Endothelial cell of umbilical vein (primary cell): ENCODE data around the gene MAEA. TPM values are rescaled to one million over a fixed set of nuclear protein-coding genes. Genes with fewer than 3 reads are reported as not detected.

ENCODE experiments used
- BruUV-seq: library from RNA; stranded (reverse); fragments of 400-500 nt; replicated peaks from 2 replicates; lab custom pipeline; 2021; lab: Mats Ljungman, UMichigan
- CTCF ChIA-PET: fragments of 300-600, 350-600 bp; sonication (Branson Sonifier 250); formaldehyde crosslinking; loops from one replicate; lab custom pipeline; 2021; ENCODE audit warnings: antibody characterized with exemption, inconsistent platforms; lab: Charles Lee
- POLR2A ChIA-PET: fragments of 300-600, 350-600 bp; sonication (Branson Sonifier 250); formaldehyde crosslinking; loops from one replicate; lab custom pipeline; 2021; ENCODE audit warnings: antibody characterized with exemption, inconsistent platforms; lab: Charles Lee
- DNase-seq: peaks from one replicate; pipeline ENCODE4 v3.0.0-alpha.2; 2011; ENCODE audit warnings: low read depth, low spot score
- FAIRE-seq: peaks from 2 replicates; lab custom pipeline; 2011; peaks lifted over from hg19 to GRCh38; lab: Jason Lieb, UNC
- H2AFZ ChIP-seq: 2 replicates; pipeline ENCODE4 v1.6.0; 2012; ENCODE audit warnings: low read depth, low read length, control low read depth, inconsistent platforms
- H3K27ac ChIP-seq: 2 replicates; pipeline ENCODE4 v1.5.1; 2011; ENCODE audit warnings: low read depth, mild to moderate bottlenecking, control low read depth, low read length, moderate library complexity; ENCODE audit not compliant: insufficient read depth
- H3K27me3 ChIP-seq, 2 experiments: 2 replicates each; pipeline versions ENCODE4 v1.6.0 to v1.6.1; 2011; ENCODE audit warnings: low read length in 2 of 2, mixed read lengths in 1 of 2; ENCODE audit not compliant: control insufficient read depth in 2 of 2, insufficient read depth in 2 of 2
- H3K36me3 ChIP-seq, 2 experiments: 2 replicates in 1 of 2; 3 replicates in 1 of 2; pipeline ENCODE4 v1.5.1; 2011; ENCODE audit warnings: low read length in 2 of 2, mild to moderate bottlenecking in 1 of 2, moderate library complexity in 1 of 2; ENCODE audit not compliant: control insufficient read depth in 2 of 2, insufficient read depth in 2 of 2; ENCODE audit errors: extremely low read depth in 1 of 2
- H3K4me1 ChIP-seq: 3 replicates; pipeline ENCODE4 v1.5.1; 2011; ENCODE audit warnings: mild to moderate bottlenecking, low read length; ENCODE audit not compliant: control insufficient read depth, insufficient read depth; ENCODE audit errors: extremely low read depth
- H3K4me2 ChIP-seq: 2 replicates; pipeline ENCODE4 v1.6.1; 2011; ENCODE audit warnings: low read length, control low read depth, mixed read lengths; ENCODE audit not compliant: insufficient read depth
- H3K4me3 ChIP-seq, 3 experiments: fragments of 200-600 bp in 1 of 3; sonication (generic), shearing (Covaris generic) in 1 of 3; replicated peaks in 1 of 3; 2 replicates each; pipeline ENCODE4 v1.5.1; 2011 to 2016; ENCODE audit warnings: control low read depth in 3 of 3, low read length in 3 of 3, mild to moderate bottlenecking in 2 of 3, inconsistent platforms in 1 of 3, low read depth in 1 of 3, moderate library complexity in 1 of 3; ENCODE audit not compliant: insufficient read depth in 1 of 3
- H3K79me2 ChIP-seq: 2 replicates; pipeline ENCODE4 v1.6.0; 2012; ENCODE audit warnings: low read length, inconsistent platforms; ENCODE audit not compliant: control insufficient read depth, insufficient read depth
- H3K9ac ChIP-seq: replicated peaks from 2 replicates; pipeline ENCODE3; 2011; ENCODE audit warnings: low read length, control low read depth; ENCODE audit not compliant: insufficient read depth; ENCODE audit errors: extremely low read depth
- H3K9me1 ChIP-seq: replicated peaks from 3 replicates; pipeline ENCODE4 v1.6.0; 2011; ENCODE audit warnings: mild to moderate bottlenecking, low read length; ENCODE audit not compliant: control insufficient read depth, insufficient read depth; ENCODE audit errors: extremely low read depth
- H3K9me3 ChIP-seq: replicated peaks from 2 replicates; pipeline ENCODE4 v1.5.1; 2012; ENCODE audit warnings: low read length, inconsistent platforms; ENCODE audit not compliant: control insufficient read depth, insufficient read depth
- H4K20me1 ChIP-seq: replicated peaks from 2 replicates; pipeline ENCODE3; 2011; ENCODE audit warnings: mild to moderate bottlenecking, low read length; ENCODE audit not compliant: control insufficient read depth, insufficient read depth; ENCODE audit errors: extremely low read depth
- EZH2 ChIP-seq: IDR thresholded peaks from 2 replicates; pipeline ENCODE4 v1.6.1; 2012; ENCODE audit warnings: borderline replicate concordance, low read depth, mild to moderate bottlenecking, moderate library complexity, low read length, inconsistent platforms; ENCODE audit not compliant: severe bottlenecking
- FOS ChIP-seq: IDR thresholded peaks from 2 replicates; pipeline ENCODE4 v1.6.1; 2011; ENCODE audit warnings: mild to moderate bottlenecking, low read length, moderate library complexity, borderline replicate concordance; ENCODE audit not compliant: insufficient read depth
- GATA2 ChIP-seq: IDR thresholded peaks from 2 replicates; pipeline ENCODE4 v1.7.0; 2011; ENCODE audit warnings: low read depth, mild to moderate bottlenecking, moderate library complexity, mixed read lengths, low read length; ENCODE audit not compliant: insufficient read length, insufficient read depth
- JUN ChIP-seq: IDR thresholded peaks from 2 replicates; pipeline ENCODE4 v1.6.1; 2011; ENCODE audit warnings: borderline replicate concordance, low read depth; ENCODE audit not compliant: insufficient read length, insufficient read depth
- MYC ChIP-seq: IDR thresholded peaks from one replicate; pipeline ENCODE4 v1.6.1; 2011; ENCODE audit warnings: mild to moderate bottlenecking, low read depth, low read length
- POLR2A ChIP-seq: IDR thresholded peaks from 2 replicates; pipeline ENCODE4 v1.6.1; 2012; ENCODE audit warnings: low read depth, mild to moderate bottlenecking, control low read depth, low read length
- POLR2AphosphoS5 ChIP-seq: IDR thresholded peaks from 2 replicates; pipeline ENCODE4 v1.6.1; 2012; ENCODE audit warnings: low read depth, mild to moderate bottlenecking, control low read depth, low read length, moderate library complexity; ENCODE audit not compliant: insufficient read depth
- dilution Hi-C: fragments of 300-500 bp; cut with MboI; formaldehyde crosslinking; loops from one replicate; pipeline ENCODE4 v1.15.0; 2019; ENCODE audit warnings: low sequenced_read_pairs; ENCODE audit not compliant: extremely low pct_ligation_motif_present
- intact Hi-C: fragments of 100-400 bp; cut with micrococcal nuclease; formaldehyde crosslinking; loops from one replicate; pipeline ENCODE4 v1.10.0; 2022
- polyA plus RNA-seq, 4 experiments: library from polyadenylated mRNA; depleted of rRNA in 3 of 4; stranded (reverse) in 3 of 4; unstranded in 1 of 4; fragments of >200 nt; gene quantifications; 2 replicates each; pipeline versions ENCODE4 v1.2.1 to v1.2.3, GENCODE V29; 2011 to 2012; ENCODE audit warnings: missing spikeins in 1 of 4
- total RNA-seq: library from RNA; stranded (reverse); gene quantifications from 2 replicates; pipeline ENCODE4 v1.2.3, GENCODE V29; 2021
- TF ChIP-seq, protein P1 (sequence below), 2 donors: IDR thresholded peaks; 1 replicate in 1 of 2; 2 replicates in 1 of 2; pipeline ENCODE4 v1.5.1; 2011; ENCODE audit warnings: low read length in 2 of 2, mild to moderate bottlenecking in 2 of 2, moderate library complexity in 2 of 2, control low read depth in 1 of 2, inconsistent platforms in 1 of 2, low read depth in 1 of 2; ENCODE audit not compliant: insufficient read depth in 1 of 2; ENCODE audit errors: extremely low read depth in 1 of 2
- TF ChIP-seq, protein P2 (sequence below): IDR thresholded peaks from 2 replicates; pipeline ENCODE4 v1.6.1; 2011; ENCODE audit not compliant: insufficient read depth, insufficient read length

MAEA gene
- total and polyA plus RNA-seq, 2 donors (not counting 3 experiments of a cell fraction or from before 2014, with no cell fraction given) = 66.0 to 108 TPM

DNA sequence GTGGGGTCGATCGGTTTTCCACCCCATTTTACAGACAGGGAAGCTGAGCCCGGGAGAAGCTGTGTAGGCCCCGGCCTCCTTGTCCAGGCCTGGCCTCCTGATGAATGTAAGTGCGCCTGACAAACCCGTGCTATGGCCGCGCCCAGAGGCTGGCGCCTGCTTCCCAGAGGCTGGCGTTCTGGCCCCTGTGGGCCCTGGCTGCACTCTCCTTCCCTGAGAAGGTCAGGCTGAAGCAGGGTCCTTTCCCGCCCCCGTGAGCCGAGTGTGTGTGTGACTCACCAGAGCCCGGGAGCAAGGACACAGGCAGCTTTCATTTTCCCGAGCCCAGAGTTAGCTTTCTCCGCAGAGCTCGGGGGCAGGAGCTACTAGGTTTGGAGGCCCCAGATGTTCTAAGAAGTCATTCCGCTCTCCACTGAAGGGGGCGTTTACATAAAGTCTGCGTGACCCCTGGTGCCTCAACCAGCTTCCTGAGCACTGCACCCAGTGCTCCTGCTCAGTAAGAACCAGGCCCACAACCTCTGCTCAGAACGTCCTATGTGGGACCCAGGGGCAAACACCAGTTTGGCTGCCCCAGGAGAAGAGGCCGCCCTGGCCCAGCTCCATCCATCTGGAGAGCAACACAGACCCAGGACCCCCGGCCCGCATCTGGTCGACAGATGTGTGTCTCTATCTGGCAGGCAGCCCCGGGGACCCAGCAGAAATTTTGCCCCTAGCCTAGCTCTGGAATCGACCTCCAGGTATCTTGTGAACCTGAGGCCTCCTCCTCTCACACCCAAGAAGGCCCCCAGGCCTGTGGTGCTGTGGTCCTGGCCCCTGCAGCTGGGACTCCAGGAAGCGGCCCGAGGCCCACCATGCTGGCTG is 71.0 kb downstream of the MAEA start:
- H3K79me2 ChIP-seq = no peaks in the 10 kb centered on the region
- TF ChIP-seq, protein P1, sequence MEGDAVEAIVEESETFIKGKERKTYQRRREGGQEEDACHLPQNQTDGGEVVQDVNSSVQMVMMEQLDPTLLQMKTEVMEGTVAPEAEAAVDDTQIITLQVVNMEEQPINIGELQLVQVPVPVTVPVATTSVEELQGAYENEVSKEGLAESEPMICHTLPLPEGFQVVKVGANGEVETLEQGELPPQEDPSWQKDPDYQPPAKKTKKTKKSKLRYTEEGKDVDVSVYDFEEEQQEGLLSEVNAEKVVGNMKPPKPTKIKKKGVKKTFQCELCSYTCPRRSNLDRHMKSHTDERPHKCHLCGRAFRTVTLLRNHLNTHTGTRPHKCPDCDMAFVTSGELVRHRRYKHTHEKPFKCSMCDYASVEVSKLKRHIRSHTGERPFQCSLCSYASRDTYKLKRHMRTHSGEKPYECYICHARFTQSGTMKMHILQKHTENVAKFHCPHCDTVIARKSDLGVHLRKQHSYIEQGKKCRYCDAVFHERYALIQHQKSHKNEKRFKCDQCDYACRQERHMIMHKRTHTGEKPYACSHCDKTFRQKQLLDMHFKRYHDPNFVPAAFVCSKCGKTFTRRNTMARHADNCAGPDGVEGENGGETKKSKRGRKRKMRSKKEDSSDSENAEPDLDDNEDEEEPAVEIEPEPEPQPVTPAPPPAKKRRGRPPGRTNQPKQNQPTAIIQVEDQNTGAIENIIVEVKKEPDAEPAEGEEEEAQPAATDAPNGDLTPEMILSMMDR (IDR thresholded peaks at IDR 0.05; ENCODE audit: extremely low read depth in 1 of 2, insufficient read depth in 1 of 2, low read depth in 1 of 2, low read length in 2 of 2) = no peak
- TF ChIP-seq JUN = no peak
- TF ChIP-seq FOS = no peak
- no peak for TF ChIP-seq MYC
- TF ChIP-seq GATA2 = no peak
- TF ChIP-seq EZH2 = no peak
- TF ChIP-seq, protein P2, sequence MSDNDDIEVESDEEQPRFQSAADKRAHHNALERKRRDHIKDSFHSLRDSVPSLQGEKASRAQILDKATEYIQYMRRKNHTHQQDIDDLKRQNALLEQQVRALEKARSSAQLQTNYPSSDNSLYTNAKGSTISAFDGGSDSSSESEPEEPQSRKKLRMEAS = no peak
- TF ChIP-seq POLR2A = no peak
- TF ChIP-seq POLR2AphosphoS5 = no peak
- H3K36me3 ChIP-seq = no peaks in the 10 kb centered on the region
- no peaks in the 10 kb centered on the region for H3K9me1 ChIP-seq
- DNase-seq = no peak
- ChIA-PET CTCF (interaction anchor here (1.2 kb wide), 1 partner anchor 8 kb away, joined by 3 read pairs; no protein-coding TSS in a partner anchor), POLR2A (no interaction called here)
- H2AFZ ChIP-seq = no peak overlapping the region
- intact Hi-C loops = no loop called here
- H3K27me3 ChIP-seq = no peaks in the 10 kb centered on the region
- dilution Hi-C loops = no loop called here
- no peak overlapping the region for H3K4me2 ChIP-seq
- no TSS peak for BruUV-seq
- H3K4me1 ChIP-seq = no peaks in the 10 kb centered on the region
- no peak overlapping the region for H3K9ac ChIP-seq
- no peaks in the 10 kb centered on the region for H4K20me1 ChIP-seq
- no peak overlapping the region for H3K4me3 ChIP-seq
- no peak overlapping the region for H3K27ac ChIP-seq
- no peak for FAIRE-seq
- H3K9me3 ChIP-seq = no peaks in the 10 kb centered on the region
